ENCODE results near the gene IDH3A. TPM values are rescaled to one million over a fixed set of nuclear protein-coding genes. Genes with fewer than 3 reads are reported as not detected.

The IDH3A gene
- total RNA-seq, 1 donor from 2014 or later, result 41.5 TPM

GRCh38 chr15:78159395-78159794 is 10.2 kb downstream of the IDH3A start:
- Mint-ChIP-seq H3K27me3 (ENCODE audit: low read depth) (no peaks in the 10 kb centered on the region), H3K36me3 (ENCODE audit: low read depth) (no peaks in the 10 kb centered on the region), H3K9me3 (no peaks in the 10 kb centered on the region), H3K27ac (ENCODE audit: unreplicated experiment) (no peak overlapping the region), H3K4me1 (no peaks in the 10 kb centered on the region), H3K4me3 (no peak overlapping the region)
- TF ChIP-seq CTCF (conservative IDR thresholded peaks at IDR 0.05), result no peak
- DNase-seq (ENCODE audit: low read depth, low spot score), result no peak

GRCh38 chr15:78162038-78162437 is 12.9 kb downstream of the IDH3A start:
- H3K27ac Mint-ChIP-seq (ENCODE audit: unreplicated experiment), result no peak overlapping the region
- no peak for DNase-seq (ENCODE audit: low read depth, low spot score)
- no peaks in the 10 kb centered on the region for H3K4me1 Mint-ChIP-seq
- H3K27me3 Mint-ChIP-seq (ENCODE audit: low read depth), result no peaks in the 10 kb centered on the region
- no peak for TF ChIP-seq CTCF (conservative IDR thresholded peaks at IDR 0.05)
- no peak overlapping the region for H3K4me3 Mint-ChIP-seq
- H3K9me3 Mint-ChIP-seq, result no peaks in the 10 kb centered on the region
- peaks cover 6% of the 10 kb centered on the region for H3K36me3 Mint-ChIP-seq (ENCODE audit: low read depth)

- TF ChIP-seq CTCF (conservative IDR thresholded peaks at IDR 0.05), result no peak
- Mint-ChIP-seq H3K4me3 (no peak overlapping the region), H3K4me1 (no peaks in the 10 kb centered on the region), H3K27ac (ENCODE audit: unreplicated experiment) (no peak overlapping the region), H3K36me3 (ENCODE audit: low read depth) (peaks cover 9% of the 10 kb centered on the region), H3K9me3 (no peaks in the 10 kb centered on the region), H3K27me3 (ENCODE audit: low read depth) (no peaks in the 10 kb centered on the region)
- no peak for DNase-seq (ENCODE audit: low read depth, low spot score)
These were observed 14.8 kb downstream of the IDH3A start for GRCh38 chr15:78164010-78164409.

GRCh38 chr15:78167227-78167888 is 18.2 kb downstream of the IDH3A start:
- no peaks in the 10 kb centered on the region for H3K27me3 Mint-ChIP-seq (ENCODE audit: low read depth)
- DNase-seq (ENCODE audit: low read depth, low spot score), result no peak
- no peaks in the 10 kb centered on the region for H3K4me1 Mint-ChIP-seq
- H3K9me3 Mint-ChIP-seq, result no peaks in the 10 kb centered on the region
- H3K4me3 Mint-ChIP-seq, result no peak overlapping the region
- no peak overlapping the region for H3K27ac Mint-ChIP-seq (ENCODE audit: unreplicated experiment)
- no peak for TF ChIP-seq CTCF (conservative IDR thresholded peaks at IDR 0.05)
- peaks cover 19% of the 10 kb centered on the region for H3K36me3 Mint-ChIP-seq (ENCODE audit: low read depth)

GRCh38 chr15:78168608-78169007 is 19.4 kb downstream of the IDH3A start:
- Mint-ChIP-seq H3K36me3 (ENCODE audit: low read depth) (peaks cover 24% of the 10 kb centered on the region), H3K27ac (ENCODE audit: unreplicated experiment) (no peak overlapping the region), H3K4me3 (no peak overlapping the region), H3K9me3 (no peaks in the 10 kb centered on the region), H3K27me3 (ENCODE audit: low read depth) (no peaks in the 10 kb centered on the region), H3K4me1 (no peaks in the 10 kb centered on the region)
- no peak for DNase-seq (ENCODE audit: low read depth, low spot score)
- TF ChIP-seq CTCF (conservative IDR thresholded peaks at IDR 0.05), result no peak
